Measurements from ENCODE around the gene MRPL3. TPM values are rescaled to one million over a fixed set of nuclear protein-coding genes. Genes with fewer than 3 reads are reported as not detected.

MRPL3 gene
- total RNA-seq, 1 donor from 2014 or later = 56.5 TPM

DNA sequence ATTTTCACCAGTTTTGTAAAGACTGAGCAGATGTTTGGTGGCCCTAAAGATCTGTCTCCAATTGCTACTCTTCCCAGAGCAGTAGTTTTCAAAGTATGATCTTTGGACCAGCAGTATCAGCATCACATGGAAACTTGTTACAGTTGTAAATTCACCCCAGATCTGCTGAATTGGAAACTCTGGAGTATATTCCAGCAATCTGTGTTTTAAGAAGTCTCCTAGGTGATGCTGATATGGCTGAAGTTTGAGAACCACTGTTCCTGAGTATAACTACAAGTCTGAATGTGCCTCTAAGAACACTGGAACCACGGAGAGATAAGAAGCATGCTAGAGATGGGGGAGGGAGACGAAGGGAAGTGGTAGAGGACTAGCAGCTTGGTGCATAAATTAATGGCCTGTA, 75.5 kb downstream of the MRPL3 start:
- Mint-ChIP-seq H3K36me3 (ENCODE audit: unreplicated experiment) (no peaks in the 10 kb centered on the region), H3K27me3 (ENCODE audit: unreplicated experiment) (peaks cover 4% of the 10 kb centered on the region), H3K4me1 (ENCODE audit: low read depth, unreplicated experiment) (no peaks in the 10 kb centered on the region), H3K9me3 (ENCODE audit: unreplicated experiment) (no peaks in the 10 kb centered on the region), H3K4me3 (ENCODE audit: unreplicated experiment) (no peak overlapping the region), H3K27ac (ENCODE audit: unreplicated experiment) (no peak overlapping the region)
- DNase-seq = no peak
- TF ChIP-seq, protein P1, sequence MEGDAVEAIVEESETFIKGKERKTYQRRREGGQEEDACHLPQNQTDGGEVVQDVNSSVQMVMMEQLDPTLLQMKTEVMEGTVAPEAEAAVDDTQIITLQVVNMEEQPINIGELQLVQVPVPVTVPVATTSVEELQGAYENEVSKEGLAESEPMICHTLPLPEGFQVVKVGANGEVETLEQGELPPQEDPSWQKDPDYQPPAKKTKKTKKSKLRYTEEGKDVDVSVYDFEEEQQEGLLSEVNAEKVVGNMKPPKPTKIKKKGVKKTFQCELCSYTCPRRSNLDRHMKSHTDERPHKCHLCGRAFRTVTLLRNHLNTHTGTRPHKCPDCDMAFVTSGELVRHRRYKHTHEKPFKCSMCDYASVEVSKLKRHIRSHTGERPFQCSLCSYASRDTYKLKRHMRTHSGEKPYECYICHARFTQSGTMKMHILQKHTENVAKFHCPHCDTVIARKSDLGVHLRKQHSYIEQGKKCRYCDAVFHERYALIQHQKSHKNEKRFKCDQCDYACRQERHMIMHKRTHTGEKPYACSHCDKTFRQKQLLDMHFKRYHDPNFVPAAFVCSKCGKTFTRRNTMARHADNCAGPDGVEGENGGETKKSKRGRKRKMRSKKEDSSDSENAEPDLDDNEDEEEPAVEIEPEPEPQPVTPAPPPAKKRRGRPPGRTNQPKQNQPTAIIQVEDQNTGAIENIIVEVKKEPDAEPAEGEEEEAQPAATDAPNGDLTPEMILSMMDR (IDR thresholded peaks at IDR 0.05; ENCODE audit: partially characterized antibody, unreplicated experiment) = no peak

DNA sequence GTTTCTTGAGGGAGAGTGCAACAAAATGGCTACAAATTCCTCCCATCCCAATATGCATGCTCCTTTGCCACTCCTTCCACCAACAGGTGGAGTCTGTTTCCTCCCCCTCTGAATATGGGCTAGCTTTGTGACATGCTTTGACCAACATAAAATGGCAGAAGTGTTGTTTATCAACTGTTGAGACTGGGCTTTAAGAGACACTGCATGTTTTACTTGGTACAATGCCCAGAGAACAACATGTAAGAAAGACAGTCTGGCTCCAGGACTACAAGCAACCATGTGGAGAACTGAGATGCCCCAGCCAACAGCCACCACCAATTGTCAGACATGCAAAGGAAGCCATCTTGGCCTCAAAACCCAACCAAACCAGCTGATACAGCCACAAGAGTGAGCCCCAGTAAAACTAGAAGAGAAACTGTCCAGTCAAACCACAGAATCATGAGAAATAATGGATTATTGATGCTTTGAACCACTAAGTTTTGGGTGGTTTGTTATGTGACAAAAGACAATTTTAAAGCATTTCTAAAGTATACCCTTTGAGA, 80.7 kb downstream of the MRPL3 start:
- peaks cover 2% of the 10 kb centered on the region for H3K9me3 Mint-ChIP-seq (ENCODE audit: unreplicated experiment)
- H3K27ac Mint-ChIP-seq (ENCODE audit: unreplicated experiment) = no peak overlapping the region
- H3K27me3 Mint-ChIP-seq (ENCODE audit: unreplicated experiment) = peaks cover 2% of the 10 kb centered on the region
- TF ChIP-seq, protein P1 (IDR thresholded peaks at IDR 0.05; ENCODE audit: partially characterized antibody, unreplicated experiment) = no peak
- no peak overlapping the region for H3K4me3 Mint-ChIP-seq (ENCODE audit: unreplicated experiment)
- no peaks in the 10 kb centered on the region for H3K36me3 Mint-ChIP-seq (ENCODE audit: unreplicated experiment)
- no peaks in the 10 kb centered on the region for H3K4me1 Mint-ChIP-seq (ENCODE audit: low read depth, unreplicated experiment)
- DNase-seq = no peak

DNA sequence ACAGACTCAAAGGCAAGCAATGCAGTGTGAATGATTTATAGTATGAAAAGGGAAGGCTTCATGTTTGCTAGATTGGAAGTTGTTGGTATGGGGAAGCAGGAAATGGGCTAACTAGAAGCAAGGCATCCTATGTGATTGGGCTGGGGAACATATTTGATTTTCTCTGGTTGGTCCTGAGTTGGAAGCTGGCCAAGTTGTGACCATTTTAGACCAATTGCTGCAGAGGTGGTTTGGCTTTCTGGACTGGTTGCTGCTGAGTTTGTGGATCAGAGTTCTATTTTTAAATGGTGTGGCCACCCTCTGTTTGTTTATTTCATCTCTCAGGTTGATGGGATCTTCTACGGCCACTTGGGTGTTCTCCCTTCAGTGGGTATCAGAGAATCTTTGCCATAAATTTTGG, 81.5 kb downstream of the MRPL3 start:
- H3K4me3 Mint-ChIP-seq (ENCODE audit: unreplicated experiment) = no peak overlapping the region

DNA sequence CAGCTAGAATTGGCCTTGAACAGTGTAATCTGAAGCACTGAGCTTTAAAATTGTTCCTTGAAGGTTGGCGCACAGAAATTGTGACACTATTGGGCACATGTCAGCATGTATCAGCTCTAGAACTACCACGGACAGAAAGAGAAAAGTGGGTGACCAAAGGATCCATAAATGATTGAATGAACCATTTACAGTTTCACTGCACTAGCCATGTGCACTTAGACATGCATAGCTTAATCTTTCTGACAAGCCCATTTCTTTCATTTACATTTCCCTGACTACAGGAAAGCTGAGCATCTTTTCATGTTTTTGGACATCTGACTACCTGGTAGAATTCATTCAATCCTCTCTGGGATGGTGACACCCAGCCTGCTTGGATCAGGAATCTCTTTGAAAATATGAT, 85.0 kb downstream of the MRPL3 start:
- no peak overlapping the region for H3K27ac Mint-ChIP-seq (ENCODE audit: unreplicated experiment)
- H3K4me1 Mint-ChIP-seq (ENCODE audit: low read depth, unreplicated experiment) = no peaks in the 10 kb centered on the region

More for the DNA sequence above, 81.5 kb downstream of the MRPL3 start:
- H3K4me1 Mint-ChIP-seq (ENCODE audit: low read depth, unreplicated experiment) = no peaks in the 10 kb centered on the region
- TF ChIP-seq, protein P1 (IDR thresholded peaks at IDR 0.05; ENCODE audit: partially characterized antibody, unreplicated experiment) = no peak
- no peak for DNase-seq
- H3K27ac Mint-ChIP-seq (ENCODE audit: unreplicated experiment) = no peak overlapping the region
- peaks cover 2% of the 10 kb centered on the region for H3K27me3 Mint-ChIP-seq (ENCODE audit: unreplicated experiment)
- no peaks in the 10 kb centered on the region for H3K36me3 Mint-ChIP-seq (ENCODE audit: unreplicated experiment)
- peaks cover 2% of the 10 kb centered on the region for H3K9me3 Mint-ChIP-seq (ENCODE audit: unreplicated experiment)

More for the DNA sequence above, 85.0 kb downstream of the MRPL3 start:
- Mint-ChIP-seq H3K36me3 (ENCODE audit: unreplicated experiment) (no peaks in the 10 kb centered on the region), H3K27me3 (ENCODE audit: unreplicated experiment) (no peaks in the 10 kb centered on the region), H3K4me3 (ENCODE audit: unreplicated experiment) (no peak overlapping the region), H3K9me3 (ENCODE audit: unreplicated experiment) (peaks cover 2% of the 10 kb centered on the region)
- DNase-seq = no peak
- TF ChIP-seq, protein P1 (IDR thresholded peaks at IDR 0.05; ENCODE audit: partially characterized antibody, unreplicated experiment) = no peak

Other genes starting within 250 kb of the MRPL3 start
- gene NUDT16, start 121.2 kb downstream of the MRPL3 start, total RNA-seq (ENCODE audit: unreplicated experiment) = 51.1 TPM

All from glutamatergic neuron (in vitro differentiated cells).